Activated naive CD8-positive, alpha-beta T cell (primary cell): Measurements from ENCODE around the gene HSDL2.
"Not testable (repeated sequence)": the region's sequence is repeated elsewhere in the genome, so short reads cannot be mapped to it uniquely, and the experiment has no call there.

Experiments used
- H3K27ac Mint-ChIP-seq: one replicate; pipeline ENCODE4 v1.8.0; 2021; ENCODE audit warnings: mixed read lengths
- H3K27me3 Mint-ChIP-seq: one replicate; pipeline ENCODE4 v1.8.0; 2021; ENCODE audit warnings: mixed read lengths
- H3K36me3 Mint-ChIP-seq: one replicate; pipeline ENCODE4 v1.8.0; 2021; ENCODE audit warnings: mixed read lengths
- H3K4me1 Mint-ChIP-seq: one replicate; pipeline ENCODE4 v1.8.0; 2021; ENCODE audit warnings: low read depth, mixed read lengths
- H3K4me3 Mint-ChIP-seq: one replicate; pipeline ENCODE4 v1.8.0; 2021; ENCODE audit warnings: mild to moderate bottlenecking, mixed read lengths
- H3K9me3 Mint-ChIP-seq: one replicate; pipeline ENCODE4 v1.8.0; 2021; ENCODE audit warnings: low read depth, mixed read lengths

HSDL2 gene

GRCh38 chr9:112403614-112404201, 23.8 kb downstream of the HSDL2 start:
- H3K27me3 Mint-ChIP-seq = no peaks in the 10 kb centered on the region
- no peak overlapping the region for H3K4me3 Mint-ChIP-seq
- H3K4me1 Mint-ChIP-seq = peaks cover 1% of the 10 kb centered on the region
- peaks cover 16% of the 10 kb centered on the region for H3K36me3 Mint-ChIP-seq
- peaks cover 7% of the 10 kb centered on the region for H3K9me3 Mint-ChIP-seq
- H3K27ac Mint-ChIP-seq = no peak overlapping the region

GRCh38 chr9:112404508-112404932, 24.6 kb downstream of the HSDL2 start:
- no peak overlapping the region for H3K4me3 Mint-ChIP-seq
- H3K27ac Mint-ChIP-seq = no peak overlapping the region

GRCh38 chr9:112408275-112408674, 28.4 kb downstream of the HSDL2 start:
- Mint-ChIP-seq H3K9me3 (no peaks in the 10 kb centered on the region), H3K36me3 (peaks cover 15% of the 10 kb centered on the region), H3K27me3 (no peaks in the 10 kb centered on the region), H3K4me1 (no peaks in the 10 kb centered on the region), H3K27ac (no peak overlapping the region), H3K4me3 (no peak overlapping the region)

More at GRCh38 chr9:112404508-112404932, 24.6 kb downstream of the HSDL2 start:
- peaks cover 18% of the 10 kb centered on the region for H3K36me3 Mint-ChIP-seq
- H3K9me3 Mint-ChIP-seq = no peaks in the 10 kb centered on the region
- H3K4me1 Mint-ChIP-seq = peaks cover 1% of the 10 kb centered on the region
- H3K27me3 Mint-ChIP-seq = no peaks in the 10 kb centered on the region

DNA sequence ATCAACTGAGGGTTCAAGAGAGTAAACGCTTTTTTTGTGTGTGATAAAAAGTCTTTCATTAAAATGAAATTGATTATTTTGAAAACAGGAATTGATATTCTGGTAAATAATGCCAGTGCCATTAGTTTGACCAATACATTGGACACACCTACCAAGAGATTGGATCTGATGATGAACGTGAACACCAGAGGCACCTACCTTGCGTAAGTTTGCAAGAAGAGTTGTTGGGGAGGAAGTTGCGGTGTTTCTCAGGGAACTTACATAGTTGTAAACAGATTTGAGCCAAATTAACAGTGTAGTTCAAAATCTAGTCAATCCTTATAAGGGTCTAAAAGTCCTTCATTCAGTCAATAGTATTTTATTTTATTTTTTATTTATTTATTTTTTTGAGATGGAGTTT, 28.9 kb downstream of the HSDL2 start:
- Mint-ChIP-seq H3K9me3 (no peaks in the 10 kb centered on the region), H3K36me3 (peaks cover 15% of the 10 kb centered on the region), H3K27me3 (no peaks in the 10 kb centered on the region), H3K4me1 (no peaks in the 10 kb centered on the region), H3K27ac (no peak overlapping the region), H3K4me3 (no peak overlapping the region)

DNA sequence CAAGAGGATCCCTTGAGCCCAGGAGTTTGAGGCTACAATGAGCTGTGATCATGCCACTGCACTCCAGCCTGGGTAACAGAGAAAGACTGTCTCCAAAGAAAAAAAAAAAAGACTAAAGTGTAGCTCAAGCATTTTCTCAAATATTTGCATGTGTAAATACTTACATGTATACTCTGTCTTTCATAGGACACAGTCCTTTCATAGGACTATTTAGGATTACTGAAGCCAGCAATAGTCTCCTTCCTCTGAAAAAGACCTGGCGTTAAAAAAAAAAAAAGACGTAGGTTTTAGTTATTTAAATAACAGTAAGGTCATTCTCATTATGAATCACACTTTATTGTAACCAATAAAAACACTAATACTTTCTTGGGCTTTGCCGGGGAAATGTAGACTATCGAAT, 29.9 kb downstream of the HSDL2 start:
- Mint-ChIP-seq H3K27ac (no peak overlapping the region), H3K36me3 (peaks cover 9% of the 10 kb centered on the region), H3K4me1 (no peaks in the 10 kb centered on the region), H3K27me3 (no peaks in the 10 kb centered on the region), H3K4me3 (no peak overlapping the region), H3K9me3 (no peaks in the 10 kb centered on the region)

DNA sequence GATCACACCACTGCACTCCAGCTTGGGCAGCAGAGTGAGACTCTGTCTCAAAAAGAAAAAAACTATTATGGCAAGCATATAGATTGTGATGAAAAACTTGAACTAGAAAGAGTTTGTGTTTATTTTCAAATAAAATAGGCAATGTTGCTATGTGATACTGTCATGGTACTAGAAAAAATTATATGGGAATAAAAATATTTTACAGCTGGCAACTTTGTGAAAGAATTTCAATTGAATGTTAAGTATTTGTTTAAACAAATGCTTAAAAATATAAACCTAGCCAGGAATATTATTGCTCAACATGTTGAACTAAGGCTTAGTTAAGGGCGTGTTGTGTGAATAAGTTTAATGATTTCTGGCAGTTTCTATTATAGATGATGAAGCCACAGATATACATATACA, 31.7 kb downstream of the HSDL2 start:
- Mint-ChIP-seq H3K27me3 (no peaks in the 10 kb centered on the region), H3K36me3 (peaks cover 6% of the 10 kb centered on the region), H3K27ac (no peak overlapping the region)

GRCh38 chr9:112413728-112414127, 33.8 kb downstream of the HSDL2 start:
- H3K4me1 Mint-ChIP-seq, H3K36me3 Mint-ChIP-seq, H3K27me3 Mint-ChIP-seq, H3K9me3 Mint-ChIP-seq, H3K4me3 Mint-ChIP-seq, H3K27ac Mint-ChIP-seq: not testable (repeated sequence)

More for the DNA sequence above, 31.7 kb downstream of the HSDL2 start:
- Mint-ChIP-seq H3K9me3 (no peaks in the 10 kb centered on the region), H3K4me1 (no peaks in the 10 kb centered on the region), H3K4me3 (no peak overlapping the region)

GRCh38 chr9:112420208-112420607, 40.3 kb downstream of the HSDL2 start:
- H3K9me3 Mint-ChIP-seq = no peaks in the 10 kb centered on the region
- H3K36me3 Mint-ChIP-seq = peaks cover 10% of the 10 kb centered on the region
- no peak overlapping the region for H3K27ac Mint-ChIP-seq
- H3K27me3 Mint-ChIP-seq = no peaks in the 10 kb centered on the region
- no peak overlapping the region for H3K4me3 Mint-ChIP-seq
- no peaks in the 10 kb centered on the region for H3K4me1 Mint-ChIP-seq

GRCh38 chr9:112421771-112422222, 41.9 kb downstream of the HSDL2 start:
- Mint-ChIP-seq H3K9me3 (no peaks in the 10 kb centered on the region), H3K27me3 (no peaks in the 10 kb centered on the region), H3K27ac (no peak overlapping the region), H3K36me3 (peaks cover 10% of the 10 kb centered on the region), H3K4me3 (no peak overlapping the region), H3K4me1 (no peaks in the 10 kb centered on the region)

DNA sequence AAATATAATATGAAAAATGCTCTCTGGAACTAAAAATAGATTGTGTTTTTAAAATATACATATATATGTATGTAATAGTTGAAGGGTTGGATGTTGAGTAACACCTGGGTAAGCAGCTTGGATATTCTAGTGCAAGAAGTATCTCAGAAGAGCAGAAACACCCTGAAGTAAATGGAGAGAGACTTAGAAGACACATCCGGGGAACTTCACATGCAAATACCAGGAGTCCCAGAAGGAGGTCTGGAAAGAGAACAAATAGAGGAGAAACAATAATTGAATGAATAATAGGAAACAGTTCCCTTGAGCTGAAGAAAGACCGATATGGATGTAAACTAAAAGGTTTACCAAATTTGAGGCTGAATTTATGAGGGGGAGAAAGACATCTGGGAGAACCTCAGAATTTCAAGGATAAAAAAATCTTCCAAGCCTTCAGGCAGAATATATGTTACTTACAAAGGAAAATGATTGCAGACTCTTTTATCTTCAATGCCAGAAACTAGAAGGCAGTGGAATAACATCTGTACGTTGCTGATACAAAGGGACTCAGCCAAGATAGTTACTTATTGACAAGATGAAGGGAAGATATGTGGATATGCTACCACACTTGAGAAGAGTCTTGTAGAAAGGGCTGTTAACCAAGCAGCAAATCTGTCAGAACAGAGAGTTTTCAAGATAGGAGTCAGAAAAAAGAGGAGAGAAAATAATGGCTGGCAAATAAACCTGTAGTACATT, 42.7 kb downstream of the HSDL2 start:
- no peak overlapping the region for H3K4me3 Mint-ChIP-seq
- H3K9me3 Mint-ChIP-seq = no peaks in the 10 kb centered on the region
- no peak overlapping the region for H3K27ac Mint-ChIP-seq
- H3K27me3 Mint-ChIP-seq = no peaks in the 10 kb centered on the region
- peaks cover 10% of the 10 kb centered on the region for H3K36me3 Mint-ChIP-seq
- H3K4me1 Mint-ChIP-seq = no peaks in the 10 kb centered on the region

GRCh38 chr9:112430006-112430522, 50.2 kb downstream of the HSDL2 start:
- Mint-ChIP-seq H3K27me3 (no peaks in the 10 kb centered on the region), H3K4me3 (no peak overlapping the region), H3K4me1 (no peaks in the 10 kb centered on the region), H3K27ac (no peak overlapping the region), H3K36me3 (peaks cover 16% of the 10 kb centered on the region), H3K9me3 (no peaks in the 10 kb centered on the region)

DNA sequence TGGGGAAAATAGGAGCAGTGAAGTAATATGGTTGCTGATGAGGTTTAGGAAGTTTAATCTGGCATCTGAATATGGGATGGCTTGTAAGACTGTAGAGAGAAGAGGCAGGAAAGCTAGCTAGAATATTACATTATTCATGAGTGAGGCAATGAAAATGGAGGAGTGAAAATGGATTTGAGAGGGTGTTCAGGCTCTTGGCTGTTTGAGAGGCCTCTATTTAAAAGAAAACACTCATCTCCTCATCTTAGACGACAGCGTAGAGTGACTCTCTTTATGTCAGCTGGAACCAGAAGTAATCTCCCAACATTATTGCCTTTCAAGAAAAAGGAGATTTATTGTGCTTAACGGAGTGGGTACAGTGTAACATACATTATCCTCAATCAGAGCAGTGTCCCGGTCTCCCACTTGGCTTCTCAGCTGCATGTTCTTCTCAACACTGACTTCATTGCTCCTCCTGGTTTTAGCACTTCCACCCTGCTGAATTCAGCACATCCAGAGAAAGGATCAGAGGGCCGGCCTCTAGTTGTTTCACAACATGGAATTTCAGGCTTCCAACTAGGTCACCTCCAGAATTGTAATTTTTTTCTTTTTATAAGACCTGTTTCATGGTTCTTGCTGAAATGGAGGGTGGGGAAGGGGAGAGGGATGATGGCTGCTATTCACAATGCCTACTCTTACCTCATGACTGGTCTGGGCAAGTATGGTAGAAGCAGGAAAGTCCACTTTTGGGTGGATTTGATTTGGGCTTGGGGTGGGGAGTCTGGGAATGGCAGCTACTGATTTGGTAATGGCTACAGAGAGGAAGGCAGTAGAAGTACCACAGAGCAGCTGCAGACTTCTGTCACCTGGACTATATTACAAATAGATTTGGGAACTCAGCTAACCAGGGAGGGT, 53.8 kb downstream of the HSDL2 start:
- Mint-ChIP-seq H3K4me3 (no peak overlapping the region), H3K27me3 (no peaks in the 10 kb centered on the region), H3K4me1 (no peaks in the 10 kb centered on the region), H3K27ac (no peak overlapping the region), H3K9me3 (no peaks in the 10 kb centered on the region), H3K36me3 (peaks cover 16% of the 10 kb centered on the region)

DNA sequence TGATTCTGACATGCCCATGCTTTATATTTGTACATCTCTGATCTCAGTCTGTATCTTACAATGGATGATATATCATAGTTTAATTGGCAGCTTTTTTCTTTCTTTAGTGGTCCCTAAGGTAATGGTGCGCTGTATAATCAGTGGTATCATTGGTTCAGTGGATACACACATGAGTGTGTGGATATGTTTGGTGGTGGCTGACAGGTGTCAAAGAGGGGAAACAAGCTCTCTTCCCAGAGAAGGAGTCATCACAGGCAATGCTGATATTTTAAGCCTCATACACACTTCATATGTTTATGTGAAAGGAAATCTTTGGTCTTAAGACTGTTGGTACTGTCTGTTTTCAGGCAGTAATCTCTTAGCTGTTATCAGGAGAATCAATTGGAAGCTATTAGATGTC, 54.6 kb downstream of the HSDL2 start:
- no peaks in the 10 kb centered on the region for H3K9me3 Mint-ChIP-seq
- H3K36me3 Mint-ChIP-seq = peaks cover 15% of the 10 kb centered on the region

DNA sequence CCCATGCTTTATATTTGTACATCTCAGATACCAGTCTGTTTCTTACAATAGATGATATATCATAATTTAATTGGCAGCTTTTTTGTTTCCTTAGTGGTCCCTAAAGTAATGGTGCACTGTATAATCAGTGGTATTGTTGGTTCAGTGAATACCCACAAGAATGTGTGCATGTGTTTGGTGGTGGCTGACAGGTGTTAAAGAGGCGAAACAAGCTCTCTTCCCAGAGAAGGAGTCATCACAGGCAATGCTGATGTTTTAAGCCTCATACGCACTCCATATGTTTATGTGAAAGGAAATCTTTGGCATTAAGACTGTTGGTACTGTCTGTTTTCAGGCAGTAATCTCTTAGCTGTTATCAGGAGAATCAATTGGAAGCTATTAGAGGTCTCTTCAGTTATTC, 57.5 kb downstream of the HSDL2 start:
- Mint-ChIP-seq H3K4me3 (no peak overlapping the region), H3K36me3 (peaks cover 10% of the 10 kb centered on the region)

More for the DNA sequence above, 54.6 kb downstream of the HSDL2 start:
- H3K27ac Mint-ChIP-seq = no peak overlapping the region
- H3K4me3 Mint-ChIP-seq = no peak overlapping the region
- H3K27me3 Mint-ChIP-seq = no peaks in the 10 kb centered on the region
- H3K4me1 Mint-ChIP-seq = no peaks in the 10 kb centered on the region

GRCh38 chr9:112439171-112439570, 59.3 kb downstream of the HSDL2 start:
- Mint-ChIP-seq H3K36me3 (peaks cover 7% of the 10 kb centered on the region), H3K4me1 (no peaks in the 10 kb centered on the region), H3K4me3 (no peak overlapping the region), H3K27ac (no peak overlapping the region), H3K9me3 (no peaks in the 10 kb centered on the region), H3K27me3 (no peaks in the 10 kb centered on the region)

More for the DNA sequence above, 57.5 kb downstream of the HSDL2 start:
- H3K27me3 Mint-ChIP-seq = no peaks in the 10 kb centered on the region
- no peak overlapping the region for H3K27ac Mint-ChIP-seq
- no peaks in the 10 kb centered on the region for H3K4me1 Mint-ChIP-seq
- H3K9me3 Mint-ChIP-seq = no peaks in the 10 kb centered on the region
